HCT116 (cell line): ENCODE results near the gene TSPAN15.

ENCODE experiments used
- CTCF ChIP-seq, 3 experiments: fragments of 200-600 bp in 1 of 3; sonication (generic) in 1 of 3; IDR thresholded peaks in 2 of 3; conservative IDR thresholded peaks in 1 of 3; 2 replicates each; pipeline ENCODE4 v1.5.1; 2012 to 2017; ENCODE audit warnings: low read depth in 2 of 3, low read length in 2 of 3, antibody characterized with exemption in 1 of 3, borderline replicate concordance in 1 of 3, control low read depth in 1 of 3, mild to moderate bottlenecking in 1 of 3, mixed read lengths in 1 of 3, mixed run types in 1 of 3, moderate library complexity in 1 of 3; ENCODE audit not compliant: insufficient read depth in 1 of 3
- EGR1 ChIP-seq: IDR thresholded peaks from 2 replicates; pipeline ENCODE4 v1.6.1; 2012; ENCODE audit warnings: low read depth
- EZH2phosphoT487 ChIP-seq: fragments of 200-600 bp; IDR thresholded peaks from 2 replicates; pipeline ENCODE4 v1.6.1; 2018; ENCODE audit warnings: antibody characterized with exemption, borderline replicate concordance
- JUND ChIP-seq: IDR thresholded peaks from 2 replicates; pipeline ENCODE4 v1.6.1; 2012
- MAX ChIP-seq: IDR thresholded peaks from 2 replicates; pipeline ENCODE4 v1.6.1; 2012
- RAD21 ChIP-seq: IDR thresholded peaks from 2 replicates; pipeline ENCODE4 v1.6.1; 2012; ENCODE audit warnings: low read depth, mild to moderate bottlenecking
- YY1 ChIP-seq: IDR thresholded peaks from 2 replicates; pipeline ENCODE4 v1.6.1; 2011; ENCODE audit warnings: low read length, low read depth, moderate library complexity, mild to moderate bottlenecking; ENCODE audit not compliant: insufficient replicate concordance; ENCODE audit errors: extremely low read depth
- TF ChIP-seq, protein P1 (sequence below): IDR thresholded peaks from 2 replicates; pipeline ENCODE4 v1.6.1; 2012; ENCODE audit warnings: low read depth

DNA sequence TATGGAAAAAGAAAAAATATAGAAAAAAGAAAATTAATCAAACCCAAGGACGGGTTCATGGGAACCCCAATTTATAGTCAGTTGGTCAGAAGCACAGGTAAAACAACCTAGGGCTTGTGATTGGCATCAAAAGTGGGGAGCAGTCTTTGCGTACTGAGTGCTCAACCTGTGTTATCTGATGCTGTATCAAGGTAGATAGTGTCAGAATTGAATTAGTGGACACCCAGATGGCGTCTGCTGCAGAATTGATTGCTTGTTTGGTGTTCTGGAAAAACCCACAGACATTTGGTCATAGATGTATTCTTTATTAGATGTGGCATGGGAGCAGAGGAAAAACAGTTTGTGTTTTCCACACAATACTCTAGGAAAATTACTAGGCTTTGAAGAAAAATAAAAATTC lies 82.4 kb downstream of the TSPAN15 start:
- no peak for TF ChIP-seq YY1
- no peak for TF ChIP-seq CTCF (IDR thresholded peaks at IDR 0.05 in 2 of 3, conservative IDR thresholded peaks at IDR 0.05 in 1 of 3; ENCODE audit: borderline replicate concordance in 1 of 3, insufficient read depth in 1 of 3, low read depth in 2 of 3, low read length in 2 of 3)
- no peak for TF ChIP-seq JUND
- TF ChIP-seq EGR1 = no peak
- TF ChIP-seq, protein P1, sequence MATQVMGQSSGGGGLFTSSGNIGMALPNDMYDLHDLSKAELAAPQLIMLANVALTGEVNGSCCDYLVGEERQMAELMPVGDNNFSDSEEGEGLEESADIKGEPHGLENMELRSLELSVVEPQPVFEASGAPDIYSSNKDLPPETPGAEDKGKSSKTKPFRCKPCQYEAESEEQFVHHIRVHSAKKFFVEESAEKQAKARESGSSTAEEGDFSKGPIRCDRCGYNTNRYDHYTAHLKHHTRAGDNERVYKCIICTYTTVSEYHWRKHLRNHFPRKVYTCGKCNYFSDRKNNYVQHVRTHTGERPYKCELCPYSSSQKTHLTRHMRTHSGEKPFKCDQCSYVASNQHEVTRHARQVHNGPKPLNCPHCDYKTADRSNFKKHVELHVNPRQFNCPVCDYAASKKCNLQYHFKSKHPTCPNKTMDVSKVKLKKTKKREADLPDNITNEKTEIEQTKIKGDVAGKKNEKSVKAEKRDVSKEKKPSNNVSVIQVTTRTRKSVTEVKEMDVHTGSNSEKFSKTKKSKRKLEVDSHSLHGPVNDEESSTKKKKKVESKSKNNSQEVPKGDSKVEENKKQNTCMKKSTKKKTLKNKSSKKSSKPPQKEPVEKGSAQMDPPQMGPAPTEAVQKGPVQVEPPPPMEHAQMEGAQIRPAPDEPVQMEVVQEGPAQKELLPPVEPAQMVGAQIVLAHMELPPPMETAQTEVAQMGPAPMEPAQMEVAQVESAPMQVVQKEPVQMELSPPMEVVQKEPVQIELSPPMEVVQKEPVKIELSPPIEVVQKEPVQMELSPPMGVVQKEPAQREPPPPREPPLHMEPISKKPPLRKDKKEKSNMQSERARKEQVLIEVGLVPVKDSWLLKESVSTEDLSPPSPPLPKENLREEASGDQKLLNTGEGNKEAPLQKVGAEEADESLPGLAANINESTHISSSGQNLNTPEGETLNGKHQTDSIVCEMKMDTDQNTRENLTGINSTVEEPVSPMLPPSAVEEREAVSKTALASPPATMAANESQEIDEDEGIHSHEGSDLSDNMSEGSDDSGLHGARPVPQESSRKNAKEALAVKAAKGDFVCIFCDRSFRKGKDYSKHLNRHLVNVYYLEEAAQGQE = no peak
- TF ChIP-seq MAX = no peak
- TF ChIP-seq EZH2phosphoT487 = no peak
- TF ChIP-seq RAD21 = no peak
